Neural cell (in vitro differentiated cells): Measurements from ENCODE around the gene KCNH2.

Experiments used
- EP300 ChIP-seq: fragments of 450-650 bp; conservative IDR thresholded peaks from 2 replicates; pipeline ENCODE4 v1.6.1; 2014; ENCODE audit warnings: antibody characterized with exemption, mild to moderate bottlenecking, moderate library complexity; ENCODE audit not compliant: poor library complexity, severe bottlenecking
- EZH2 ChIP-seq: fragments of 200-600, 300-800 bp; shearing (Covaris generic), sonication (generic); IDR thresholded peaks from 2 replicates; pipeline ENCODE4 v1.6.1; 2014; ENCODE audit warnings: antibody characterized with exemption, low read length, borderline replicate concordance, mild to moderate bottlenecking; ENCODE audit not compliant: insufficient read depth, poor library complexity, severe bottlenecking
- POLR2AphosphoS5 ChIP-seq: IDR thresholded peaks from 2 replicates; pipeline ENCODE4 v1.6.1; 2012
- TF ChIP-seq, protein P1 (sequence below): fragments of 450-650 bp; IDR thresholded peaks from 2 replicates; pipeline ENCODE4 v1.5.1; 2014; ENCODE audit warnings: antibody characterized with exemption, mild to moderate bottlenecking, moderate library complexity; ENCODE audit not compliant: poor library complexity, severe bottlenecking

- TF ChIP-seq, protein P1, sequence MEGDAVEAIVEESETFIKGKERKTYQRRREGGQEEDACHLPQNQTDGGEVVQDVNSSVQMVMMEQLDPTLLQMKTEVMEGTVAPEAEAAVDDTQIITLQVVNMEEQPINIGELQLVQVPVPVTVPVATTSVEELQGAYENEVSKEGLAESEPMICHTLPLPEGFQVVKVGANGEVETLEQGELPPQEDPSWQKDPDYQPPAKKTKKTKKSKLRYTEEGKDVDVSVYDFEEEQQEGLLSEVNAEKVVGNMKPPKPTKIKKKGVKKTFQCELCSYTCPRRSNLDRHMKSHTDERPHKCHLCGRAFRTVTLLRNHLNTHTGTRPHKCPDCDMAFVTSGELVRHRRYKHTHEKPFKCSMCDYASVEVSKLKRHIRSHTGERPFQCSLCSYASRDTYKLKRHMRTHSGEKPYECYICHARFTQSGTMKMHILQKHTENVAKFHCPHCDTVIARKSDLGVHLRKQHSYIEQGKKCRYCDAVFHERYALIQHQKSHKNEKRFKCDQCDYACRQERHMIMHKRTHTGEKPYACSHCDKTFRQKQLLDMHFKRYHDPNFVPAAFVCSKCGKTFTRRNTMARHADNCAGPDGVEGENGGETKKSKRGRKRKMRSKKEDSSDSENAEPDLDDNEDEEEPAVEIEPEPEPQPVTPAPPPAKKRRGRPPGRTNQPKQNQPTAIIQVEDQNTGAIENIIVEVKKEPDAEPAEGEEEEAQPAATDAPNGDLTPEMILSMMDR, result no peak
- TF ChIP-seq EZH2 (no peak), EP300 (no peak), POLR2AphosphoS5 (no peak)
Observed at GRCh38 chr7:150999001-150999400, 20.9 kb upstream of the KCNH2 start.
